ENCODE data around the gene ATXN2.
"Not testable (repeated sequence)": the region's sequence is repeated elsewhere in the genome, so short reads cannot be mapped to it uniquely, and the experiment has no call there.

The ATXN2 gene

GRCh38 chr12:111602348-111602747, 3.2 kb upstream of the ATXN2 start:
- FAIRE-seq, result no peak
- no peak for DNase-seq (ENCODE audit: insufficient read length, low spot score)
- TF ChIP-seq POLR2AphosphoS5 (IDR thresholded peaks at IDR 0.05; ENCODE audit: low read depth, low read length) (no peak), TAF1 (IDR thresholded peaks at IDR 0.05; ENCODE audit: low read depth, low read length) (no peak), POU2F2 (IDR thresholded peaks at IDR 0.05; ENCODE audit: low read depth, low read length) (no peak), PAX5 (IDR thresholded peaks at IDR 0.05; ENCODE audit: insufficient read depth, low read length, severe bottlenecking) (no peak), SPI1 (IDR thresholded peaks at IDR 0.05; ENCODE audit: low read depth, low read length) (no peak), POLR2A (IDR thresholded peaks at IDR 0.05; ENCODE audit: low read depth, low read length) (no peak)

DNA sequence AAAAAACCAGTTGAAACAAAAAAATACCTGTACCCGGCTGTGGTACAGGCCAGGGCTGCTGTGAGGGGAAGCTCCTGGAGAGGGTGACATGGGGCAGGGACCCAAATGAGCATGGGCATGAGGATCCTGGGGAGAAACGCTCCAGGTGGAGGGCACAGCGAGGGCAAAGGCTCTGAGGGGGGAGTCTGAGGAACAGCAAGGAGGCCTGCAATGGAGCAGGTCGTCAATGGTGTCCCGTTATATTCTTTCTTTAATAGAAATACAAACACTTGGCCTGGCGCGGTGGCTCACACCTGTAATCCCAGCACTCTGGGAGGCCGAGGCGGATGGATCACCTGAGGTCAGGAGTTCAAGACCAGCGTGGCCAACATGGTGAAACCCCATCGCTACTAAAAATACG, 1.9 kb upstream of the ATXN2 start:
- not testable (repeated sequence) for FAIRE-seq; DNase-seq (ENCODE audit: insufficient read length, low spot score)

DNA sequence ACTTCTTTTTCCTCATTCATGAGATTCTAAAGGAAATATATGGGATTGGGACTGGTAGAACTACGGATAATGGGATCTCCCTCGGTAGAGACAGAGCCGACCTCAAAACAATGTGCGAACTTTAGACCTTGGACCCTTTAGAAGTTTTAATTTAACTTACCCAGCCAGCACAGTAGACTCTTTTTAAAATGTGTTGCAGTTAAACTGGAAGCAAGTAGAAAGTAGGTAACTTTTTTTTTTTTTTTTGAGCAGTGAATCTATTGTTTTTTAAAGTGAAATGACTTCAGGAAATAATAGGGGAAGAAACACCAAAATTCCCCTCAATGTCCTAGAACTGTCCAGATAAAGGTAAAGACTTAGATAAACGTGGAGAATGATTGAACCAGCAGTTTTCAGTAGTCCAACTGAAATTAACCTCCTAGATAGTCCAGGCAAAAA, 1.1 kb upstream of the ATXN2 start:
- no peak for TF ChIP-seq POLR2A (IDR thresholded peaks at IDR 0.05; ENCODE audit: low read depth, low read length)
- TF ChIP-seq POU2F2 (IDR thresholded peaks at IDR 0.05; ENCODE audit: low read depth, low read length), result no peak
- TF ChIP-seq TAF1 (IDR thresholded peaks at IDR 0.05; ENCODE audit: low read depth, low read length), result no peak
- TF ChIP-seq PAX5 (IDR thresholded peaks at IDR 0.05; ENCODE audit: insufficient read depth, low read length, severe bottlenecking), result no peak
- TF ChIP-seq SPI1 (IDR thresholded peaks at IDR 0.05; ENCODE audit: low read depth, low read length), result no peak
- TF ChIP-seq POLR2AphosphoS5 (IDR thresholded peaks at IDR 0.05; ENCODE audit: low read depth, low read length), result no peak
- FAIRE-seq, result no peak
- no peak for DNase-seq (ENCODE audit: insufficient read length, low spot score)

DNA sequence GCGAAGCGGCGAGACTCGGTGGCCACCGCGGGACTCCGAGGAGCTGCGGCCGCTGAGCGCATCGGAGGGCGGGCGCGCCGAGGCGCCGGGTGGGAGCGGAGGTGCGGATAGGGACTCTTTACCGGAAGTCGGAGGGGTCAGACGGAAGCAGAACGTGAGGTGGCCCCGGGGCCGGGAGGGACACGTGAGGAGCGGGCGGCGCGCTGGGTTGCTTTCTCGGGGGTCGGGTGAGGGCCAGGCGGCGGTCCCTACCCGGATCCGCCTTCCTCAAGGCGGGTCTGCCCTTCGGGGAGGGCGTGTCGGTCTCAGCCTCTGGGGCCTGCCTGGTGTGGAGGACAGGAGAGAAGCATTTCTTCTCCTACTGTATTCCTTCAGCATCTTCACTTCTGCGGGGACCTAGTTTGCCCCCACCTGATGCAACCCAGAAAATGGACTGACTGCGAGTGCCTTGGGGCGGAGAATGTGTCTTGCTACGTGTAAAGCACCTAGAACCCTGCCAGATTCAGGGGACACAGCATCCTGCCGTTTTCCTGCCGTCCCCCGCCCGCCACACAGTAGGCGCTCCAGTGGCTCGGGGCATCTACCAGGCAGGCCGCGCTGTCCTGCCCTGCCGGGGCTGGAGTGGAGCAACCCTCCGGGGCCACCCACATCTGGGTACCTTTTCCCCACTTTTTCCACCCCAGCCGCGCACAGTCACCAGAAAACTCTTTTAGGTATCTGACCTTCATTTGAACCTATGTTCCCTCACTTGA, 514 bp upstream of the ATXN2 start:
- FAIRE-seq, result peak; percentile 81
- TF ChIP-seq POLR2A (IDR thresholded peaks at IDR 0.05; ENCODE audit: low read depth, low read length), result peak; percentile 93
- TF ChIP-seq TAF1 (IDR thresholded peaks at IDR 0.05; ENCODE audit: low read depth, low read length), result peak; percentile 90
- peak; percentile 77 for TF ChIP-seq POU2F2 (IDR thresholded peaks at IDR 0.05; ENCODE audit: low read depth, low read length)
- peak; percentile 92 for TF ChIP-seq POLR2AphosphoS5 (IDR thresholded peaks at IDR 0.05; ENCODE audit: low read depth, low read length)
- no peak for TF ChIP-seq SPI1 (IDR thresholded peaks at IDR 0.05; ENCODE audit: low read depth, low read length)
- no peak for TF ChIP-seq PAX5 (IDR thresholded peaks at IDR 0.05; ENCODE audit: insufficient read depth, low read length, severe bottlenecking)
- DNase-seq (ENCODE audit: insufficient read length, low spot score), result peak; percentile 88

GRCh38 chr12:111597831-111598636, 1.1 kb downstream of the ATXN2 start:
- FAIRE-seq (peak; percentile 47), DNase-seq (ENCODE audit: insufficient read length, low spot score) (peak; percentile 41)
- no peak for TF ChIP-seq TAF1 (IDR thresholded peaks at IDR 0.05; ENCODE audit: low read depth, low read length)
- TF ChIP-seq SPI1 (IDR thresholded peaks at IDR 0.05; ENCODE audit: low read depth, low read length), result no peak
- no peak for TF ChIP-seq POLR2AphosphoS5 (IDR thresholded peaks at IDR 0.05; ENCODE audit: low read depth, low read length)
- no peak for TF ChIP-seq POU2F2 (IDR thresholded peaks at IDR 0.05; ENCODE audit: low read depth, low read length)
- TF ChIP-seq PAX5 (IDR thresholded peaks at IDR 0.05; ENCODE audit: insufficient read depth, low read length, severe bottlenecking), result no peak
- TF ChIP-seq POLR2A (IDR thresholded peaks at IDR 0.05; ENCODE audit: low read depth, low read length), result no peak

GRCh38 chr12:111596985-111597830, 1.9 kb downstream of the ATXN2 start:
- DNase-seq (ENCODE audit: insufficient read length, low spot score) (peak; percentile 23), FAIRE-seq (peak; percentile 56)
- TF ChIP-seq POU2F2 (IDR thresholded peaks at IDR 0.05; ENCODE audit: low read depth, low read length) (no peak), TAF1 (IDR thresholded peaks at IDR 0.05; ENCODE audit: low read depth, low read length) (no peak), POLR2A (IDR thresholded peaks at IDR 0.05; ENCODE audit: low read depth, low read length) (no peak), SPI1 (IDR thresholded peaks at IDR 0.05; ENCODE audit: low read depth, low read length) (no peak), POLR2AphosphoS5 (IDR thresholded peaks at IDR 0.05; ENCODE audit: low read depth, low read length) (no peak), PAX5 (IDR thresholded peaks at IDR 0.05; ENCODE audit: insufficient read depth, low read length, severe bottlenecking) (no peak)

DNA sequence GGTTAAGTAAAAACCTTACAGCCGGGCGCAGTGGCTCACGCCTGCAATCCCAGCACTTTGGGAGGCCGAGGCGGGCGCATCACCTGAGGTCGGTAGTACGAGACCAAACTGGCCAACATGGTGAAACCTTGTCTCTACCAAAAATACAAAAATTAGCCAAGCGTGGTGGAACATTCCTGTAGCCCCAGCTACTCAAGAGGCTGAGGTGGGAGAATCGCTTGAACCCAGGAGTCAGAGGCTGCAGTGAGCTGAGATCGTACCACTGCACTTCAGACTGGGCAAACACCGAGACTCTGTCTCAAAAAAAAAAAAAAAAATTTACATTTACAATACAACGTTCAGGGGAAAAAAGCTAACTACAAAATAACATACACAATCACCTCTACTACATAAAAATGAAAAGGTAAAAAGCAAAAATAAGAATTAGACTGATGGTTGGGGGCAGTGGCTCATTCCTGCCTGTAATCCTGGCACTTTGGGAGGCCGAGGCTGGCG, 3.7 kb downstream of the ATXN2 start:
- not testable (repeated sequence) for FAIRE-seq; DNase-seq (ENCODE audit: insufficient read length, low spot score)

GRCh38 chr12:111591399-111592010, 7.6 kb downstream of the ATXN2 start:
- not testable (repeated sequence) for FAIRE-seq; DNase-seq (ENCODE audit: insufficient read length, low spot score)

DNA sequence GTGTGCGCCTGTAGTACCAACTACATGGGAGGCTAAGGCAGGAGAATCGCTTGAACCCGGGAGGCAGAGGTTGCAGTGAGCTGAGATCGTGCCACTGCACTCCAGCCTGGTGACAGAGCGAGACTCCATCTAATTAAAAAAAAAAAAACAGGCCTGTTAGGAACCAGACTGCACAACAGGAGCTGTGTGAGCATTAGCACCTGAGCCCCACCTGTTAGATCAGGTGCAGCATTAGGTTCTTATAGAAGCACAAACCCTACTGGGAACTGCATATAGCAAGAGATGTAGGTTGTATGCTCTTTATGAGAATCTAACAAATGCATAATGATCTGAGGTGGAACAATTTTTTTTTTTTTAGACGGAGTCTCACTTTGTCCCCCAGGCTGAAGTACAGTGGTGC, 8.6 kb downstream of the ATXN2 start:
- DNase-seq (ENCODE audit: insufficient read length, low spot score) (no peak), FAIRE-seq (no peak)
- TF ChIP-seq PAX5 (IDR thresholded peaks at IDR 0.05; ENCODE audit: insufficient read depth, low read length, severe bottlenecking), result no peak
